Liver (tissue), 3 donors: Measurements from ENCODE around the gene KLHL34.

Experiments used
- EGR1 ChIP-seq, 2 donors: IDR thresholded peaks; 2 replicates each; pipeline ENCODE4 v1.6.1; 2016 to 2018; ENCODE audit warnings: antibody characterized with exemption in 2 of 2, low read depth in 2 of 2
- FOXA1 ChIP-seq: IDR thresholded peaks from 2 replicates; pipeline ENCODE4 v1.6.1; 2016; ENCODE audit warnings: antibody characterized with exemption
- GABPA ChIP-seq, 2 donors: IDR thresholded peaks in 1 of 2; conservative IDR thresholded peaks in 1 of 2; 2 replicates each; pipeline ENCODE4 v1.6.1; 2016; ENCODE audit warnings: antibody characterized with exemption in 2 of 2, mild to moderate bottlenecking in 1 of 2, moderate library complexity in 1 of 2
- RAD21 ChIP-seq, 2 donors: IDR thresholded peaks; 2 replicates each; pipeline ENCODE4 v1.6.1; 2016; ENCODE audit warnings: antibody characterized with exemption in 2 of 2, mild to moderate bottlenecking in 2 of 2
- RXRA ChIP-seq, 2 donors: IDR thresholded peaks; 2 replicates each; pipeline ENCODE4 v1.6.1; 2017 to 2018; ENCODE audit warnings: antibody characterized with exemption in 2 of 2, mild to moderate bottlenecking in 1 of 2
- TAF1 ChIP-seq: conservative IDR thresholded peaks from 2 replicates; pipeline ENCODE4 v1.6.1; 2016; ENCODE audit warnings: antibody characterized with exemption, mild to moderate bottlenecking
- YY1 ChIP-seq: IDR thresholded peaks from 2 replicates; pipeline ENCODE4 v1.6.1; 2016; ENCODE audit warnings: antibody characterized with exemption, mild to moderate bottlenecking
- TF ChIP-seq, protein P1 (sequence below): fragments of 150-350 bp; IDR thresholded peaks from 2 replicates; pipeline ENCODE4 v1.5.1; 2017; ENCODE audit warnings: improper control_type of control experiment, low read depth, low read length; ENCODE audit not compliant: missing input control
- TF ChIP-seq, protein P2 (sequence below): IDR thresholded peaks from 2 replicates; pipeline ENCODE4 v1.6.1; 2016; ENCODE audit warnings: antibody characterized with exemption
- TF ChIP-seq, protein P3 (sequence below): IDR thresholded peaks from 2 replicates; pipeline ENCODE4 v1.6.1; 2016; ENCODE audit warnings: antibody characterized with exemption, mild to moderate bottlenecking
- donor health status: healthy.
- donor health status: healthy.

DNA sequence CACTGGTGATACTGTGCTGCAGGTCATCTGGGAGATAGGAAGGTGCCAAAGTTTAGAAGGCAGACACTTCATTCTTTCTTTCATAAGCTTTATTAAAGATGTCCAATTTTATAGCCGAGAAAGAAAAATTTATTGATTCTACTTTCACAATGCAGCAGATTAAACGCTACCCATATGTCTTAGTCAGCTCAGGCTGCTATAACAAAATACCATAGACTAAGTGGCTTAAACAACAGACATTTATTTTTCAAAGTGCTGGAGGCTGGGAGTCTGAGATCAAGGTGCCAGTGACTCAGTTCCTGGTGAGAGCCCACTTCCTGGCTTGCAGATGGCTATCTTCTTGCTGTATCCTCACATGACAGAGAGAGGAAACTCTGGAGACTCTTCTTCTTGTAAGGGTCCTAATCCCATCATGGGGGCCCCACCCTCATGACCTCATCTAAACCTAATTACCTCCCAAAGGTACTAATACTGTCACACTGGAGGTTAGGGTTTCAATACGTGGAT is 33.4 kb upstream of the KLHL34 start:
- TF ChIP-seq, protein P1, sequence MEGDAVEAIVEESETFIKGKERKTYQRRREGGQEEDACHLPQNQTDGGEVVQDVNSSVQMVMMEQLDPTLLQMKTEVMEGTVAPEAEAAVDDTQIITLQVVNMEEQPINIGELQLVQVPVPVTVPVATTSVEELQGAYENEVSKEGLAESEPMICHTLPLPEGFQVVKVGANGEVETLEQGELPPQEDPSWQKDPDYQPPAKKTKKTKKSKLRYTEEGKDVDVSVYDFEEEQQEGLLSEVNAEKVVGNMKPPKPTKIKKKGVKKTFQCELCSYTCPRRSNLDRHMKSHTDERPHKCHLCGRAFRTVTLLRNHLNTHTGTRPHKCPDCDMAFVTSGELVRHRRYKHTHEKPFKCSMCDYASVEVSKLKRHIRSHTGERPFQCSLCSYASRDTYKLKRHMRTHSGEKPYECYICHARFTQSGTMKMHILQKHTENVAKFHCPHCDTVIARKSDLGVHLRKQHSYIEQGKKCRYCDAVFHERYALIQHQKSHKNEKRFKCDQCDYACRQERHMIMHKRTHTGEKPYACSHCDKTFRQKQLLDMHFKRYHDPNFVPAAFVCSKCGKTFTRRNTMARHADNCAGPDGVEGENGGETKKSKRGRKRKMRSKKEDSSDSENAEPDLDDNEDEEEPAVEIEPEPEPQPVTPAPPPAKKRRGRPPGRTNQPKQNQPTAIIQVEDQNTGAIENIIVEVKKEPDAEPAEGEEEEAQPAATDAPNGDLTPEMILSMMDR, result no peak
- TF ChIP-seq, protein P2, sequence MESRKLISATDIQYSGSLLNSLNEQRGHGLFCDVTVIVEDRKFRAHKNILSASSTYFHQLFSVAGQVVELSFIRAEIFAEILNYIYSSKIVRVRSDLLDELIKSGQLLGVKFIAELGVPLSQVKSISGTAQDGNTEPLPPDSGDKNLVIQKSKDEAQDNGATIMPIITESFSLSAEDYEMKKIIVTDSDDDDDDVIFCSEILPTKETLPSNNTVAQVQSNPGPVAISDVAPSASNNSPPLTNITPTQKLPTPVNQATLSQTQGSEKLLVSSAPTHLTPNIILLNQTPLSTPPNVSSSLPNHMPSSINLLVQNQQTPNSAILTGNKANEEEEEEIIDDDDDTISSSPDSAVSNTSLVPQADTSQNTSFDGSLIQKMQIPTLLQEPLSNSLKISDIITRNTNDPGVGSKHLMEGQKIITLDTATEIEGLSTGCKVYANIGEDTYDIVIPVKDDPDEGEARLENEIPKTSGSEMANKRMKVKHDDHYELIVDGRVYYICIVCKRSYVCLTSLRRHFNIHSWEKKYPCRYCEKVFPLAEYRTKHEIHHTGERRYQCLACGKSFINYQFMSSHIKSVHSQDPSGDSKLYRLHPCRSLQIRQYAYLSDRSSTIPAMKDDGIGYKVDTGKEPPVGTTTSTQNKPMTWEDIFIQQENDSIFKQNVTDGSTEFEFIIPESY, result no peak
- TF ChIP-seq YY1 (no peak), EGR1 (IDR thresholded peaks at IDR 0.05; ENCODE audit: low read depth in 2 of 2) (no peak), RXRA (IDR thresholded peaks at IDR 0.05) (no peak), GABPA (IDR thresholded peaks at IDR 0.05 in 1 of 2, conservative IDR thresholded peaks at IDR 0.05 in 1 of 2) (no peak), TAF1 (no peak), RAD21 (IDR thresholded peaks at IDR 0.05) (no peak), FOXA1 (no peak)
- TF ChIP-seq, protein P3, sequence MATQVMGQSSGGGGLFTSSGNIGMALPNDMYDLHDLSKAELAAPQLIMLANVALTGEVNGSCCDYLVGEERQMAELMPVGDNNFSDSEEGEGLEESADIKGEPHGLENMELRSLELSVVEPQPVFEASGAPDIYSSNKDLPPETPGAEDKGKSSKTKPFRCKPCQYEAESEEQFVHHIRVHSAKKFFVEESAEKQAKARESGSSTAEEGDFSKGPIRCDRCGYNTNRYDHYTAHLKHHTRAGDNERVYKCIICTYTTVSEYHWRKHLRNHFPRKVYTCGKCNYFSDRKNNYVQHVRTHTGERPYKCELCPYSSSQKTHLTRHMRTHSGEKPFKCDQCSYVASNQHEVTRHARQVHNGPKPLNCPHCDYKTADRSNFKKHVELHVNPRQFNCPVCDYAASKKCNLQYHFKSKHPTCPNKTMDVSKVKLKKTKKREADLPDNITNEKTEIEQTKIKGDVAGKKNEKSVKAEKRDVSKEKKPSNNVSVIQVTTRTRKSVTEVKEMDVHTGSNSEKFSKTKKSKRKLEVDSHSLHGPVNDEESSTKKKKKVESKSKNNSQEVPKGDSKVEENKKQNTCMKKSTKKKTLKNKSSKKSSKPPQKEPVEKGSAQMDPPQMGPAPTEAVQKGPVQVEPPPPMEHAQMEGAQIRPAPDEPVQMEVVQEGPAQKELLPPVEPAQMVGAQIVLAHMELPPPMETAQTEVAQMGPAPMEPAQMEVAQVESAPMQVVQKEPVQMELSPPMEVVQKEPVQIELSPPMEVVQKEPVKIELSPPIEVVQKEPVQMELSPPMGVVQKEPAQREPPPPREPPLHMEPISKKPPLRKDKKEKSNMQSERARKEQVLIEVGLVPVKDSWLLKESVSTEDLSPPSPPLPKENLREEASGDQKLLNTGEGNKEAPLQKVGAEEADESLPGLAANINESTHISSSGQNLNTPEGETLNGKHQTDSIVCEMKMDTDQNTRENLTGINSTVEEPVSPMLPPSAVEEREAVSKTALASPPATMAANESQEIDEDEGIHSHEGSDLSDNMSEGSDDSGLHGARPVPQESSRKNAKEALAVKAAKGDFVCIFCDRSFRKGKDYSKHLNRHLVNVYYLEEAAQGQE, result no peak
